Activated CD4-positive, alpha-beta T cell treated with anti-CD3 and anti-CD28 coated beads, Interleukin-2, amount 50 U/mL, for 48 hours (primary cell): Measurements from ENCODE around the gene COX20.
"Not testable (repeated sequence)": the region's sequence is repeated elsewhere in the genome, so short reads cannot be mapped to it uniquely, and the experiment has no call there.

Experiments
- DNase-seq, 2 experiments: peaks; one replicate each; pipeline ENCODE4 v3.0.0-alpha.2; 2020

Gene COX20

GRCh38 chr1:244826712-244827111, 8.7 kb upstream of the COX20 start:
- DNase-seq, result no peak

GRCh38 chr1:244830639-244831038, 4.8 kb upstream of the COX20 start:
- DNase-seq, result no peak

- not testable (repeated sequence) for DNase-seq
These were observed 2.2 kb upstream of the COX20 start for GRCh38 chr1:244833260-244833659.

GRCh38 chr1:244833734-244834542, 1.5 kb upstream of the COX20 start:
- peak; percentile 54 to 64 for DNase-seq

GRCh38 chr1:244834543-244835275, 749 bp upstream of the COX20 start:
- peak; percentile 88 to 93 for DNase-seq

GRCh38 chr1:244836135-244836521, 670 bp downstream of the COX20 start:
- no peak for DNase-seq

GRCh38 chr1:244836584-244836983, 1.1 kb downstream of the COX20 start:
- no peak for DNase-seq

- DNase-seq, result no peak
These were observed 2.3 kb downstream of the COX20 start for GRCh38 chr1:244837597-244838258.

- DNase-seq, result no peak
These were observed 4.2 kb downstream of the COX20 start for GRCh38 chr1:244839656-244840055.

GRCh38 chr1:244840219-244840794, 4.8 kb downstream of the COX20 start:
- DNase-seq, result no peak

- no peak for DNase-seq
These were observed 5.9 kb downstream of the COX20 start for GRCh38 chr1:244841273-244841927.

- DNase-seq, result no peak
These were observed 7.9 kb downstream of the COX20 start for GRCh38 chr1:244843148-244843978.

GRCh38 chr1:244844155-244845121, 9.0 kb downstream of the COX20 start:
- no peak for DNase-seq

GRCh38 chr1:244846653-244847052, 11.2 kb downstream of the COX20 start:
- no peak for DNase-seq

- DNase-seq, result no peak
These were observed 13.9 kb downstream of the COX20 start for GRCh38 chr1:244849189-244849866.

GRCh38 chr1:244850099-244850852, 14.8 kb downstream of the COX20 start:
- DNase-seq, result no peak

GRCh38 chr1:244850896-244851295, 15.4 kb downstream of the COX20 start:
- no peak for DNase-seq

- no peak for DNase-seq
These were observed 16.2 kb downstream of the COX20 start for GRCh38 chr1:244851546-244852231.

GRCh38 chr1:244852694-244853093, 17.2 kb downstream of the COX20 start:
- no peak for DNase-seq
